ENCODE results near the gene AFDN.

Gene AFDN

GRCh38 chr6:167944130-167944529, 117.4 kb downstream of the AFDN start:
- TF ChIP-seq CTCF (conservative IDR thresholded peaks at IDR 0.05; ENCODE audit: low read depth, low read length), result no peak
- no peak overlapping the region for H2AFZ ChIP-seq (ENCODE audit: low read depth)
- no peaks in the 10 kb centered on the region for H4K20me1 ChIP-seq (ENCODE audit: insufficient read depth)
- H3K4me2 ChIP-seq, result no peak overlapping the region
- no peak overlapping the region for H3K4me3 ChIP-seq (IDR thresholded peaks at IDR 0.05; ENCODE audit: insufficient read depth, low read depth, low read length)
- H3K27me3 ChIP-seq (ENCODE audit: insufficient read depth, low read depth), result no peaks in the 10 kb centered on the region
- no peaks in the 10 kb centered on the region for H3K79me2 ChIP-seq (ENCODE audit: insufficient read depth, low read depth)
- no peak overlapping the region for H3K27ac ChIP-seq
- H3K9ac ChIP-seq, result no peak overlapping the region
- no peaks in the 10 kb centered on the region for H3K36me3 ChIP-seq (ENCODE audit: insufficient read depth)
- H3K4me1 ChIP-seq (ENCODE audit: low read depth, poor library complexity, severe bottlenecking), result no peaks in the 10 kb centered on the region

- TF ChIP-seq CTCF (conservative IDR thresholded peaks at IDR 0.05; ENCODE audit: low read depth, low read length), result no peak
- H3K27ac ChIP-seq, result no peak overlapping the region
- no peaks in the 10 kb centered on the region for H3K4me1 ChIP-seq (ENCODE audit: low read depth, poor library complexity, severe bottlenecking)
- no peaks in the 10 kb centered on the region for H3K27me3 ChIP-seq (ENCODE audit: insufficient read depth, low read depth)
- H2AFZ ChIP-seq (ENCODE audit: low read depth), result no peak overlapping the region
- no peak overlapping the region for H3K4me3 ChIP-seq (IDR thresholded peaks at IDR 0.05; ENCODE audit: insufficient read depth, low read depth, low read length)
- no peak overlapping the region for H3K4me2 ChIP-seq
- no peaks in the 10 kb centered on the region for H3K79me2 ChIP-seq (ENCODE audit: insufficient read depth, low read depth)
- H4K20me1 ChIP-seq (ENCODE audit: insufficient read depth), result no peaks in the 10 kb centered on the region
- H3K9ac ChIP-seq, result no peak overlapping the region
- no peaks in the 10 kb centered on the region for H3K36me3 ChIP-seq (ENCODE audit: insufficient read depth)
Observed at GRCh38 chr6:167946007-167946406, 119.3 kb downstream of the AFDN start.

GRCh38 chr6:167946604-167947003, 119.9 kb downstream of the AFDN start:
- Histone ChIP-seq H4K20me1 (ENCODE audit: insufficient read depth) (no peaks in the 10 kb centered on the region), H3K36me3 (ENCODE audit: insufficient read depth) (no peaks in the 10 kb centered on the region), H3K27me3 (ENCODE audit: insufficient read depth, low read depth) (no peaks in the 10 kb centered on the region), H3K27ac (no peak overlapping the region), H3K4me1 (ENCODE audit: low read depth, poor library complexity, severe bottlenecking) (no peaks in the 10 kb centered on the region), H3K4me3 (IDR thresholded peaks at IDR 0.05; ENCODE audit: insufficient read depth, low read depth, low read length) (no peak overlapping the region), H3K4me2 (no peak overlapping the region), H3K79me2 (ENCODE audit: insufficient read depth, low read depth) (no peaks in the 10 kb centered on the region), H3K9ac (no peak overlapping the region), H2AFZ (ENCODE audit: low read depth) (no peak overlapping the region)
- no peak for TF ChIP-seq CTCF (conservative IDR thresholded peaks at IDR 0.05; ENCODE audit: low read depth, low read length)

- Histone ChIP-seq H3K79me2 (ENCODE audit: insufficient read depth, low read depth) (no peaks in the 10 kb centered on the region), H3K27me3 (ENCODE audit: insufficient read depth, low read depth) (no peaks in the 10 kb centered on the region), H3K27ac (no peak overlapping the region), H2AFZ (ENCODE audit: low read depth) (no peak overlapping the region), H3K36me3 (ENCODE audit: insufficient read depth) (no peaks in the 10 kb centered on the region), H3K4me2 (no peak overlapping the region), H3K4me1 (ENCODE audit: low read depth, poor library complexity, severe bottlenecking) (no peaks in the 10 kb centered on the region), H3K4me3 (IDR thresholded peaks at IDR 0.05; ENCODE audit: insufficient read depth, low read depth, low read length) (no peak overlapping the region), H3K9ac (no peak overlapping the region), H4K20me1 (ENCODE audit: insufficient read depth) (no peaks in the 10 kb centered on the region)
- TF ChIP-seq CTCF (conservative IDR thresholded peaks at IDR 0.05; ENCODE audit: low read depth, low read length), result no peak
Observed at GRCh38 chr6:167947716-167948115, 121.0 kb downstream of the AFDN start.

- H3K27ac ChIP-seq, result no peak overlapping the region
- no peak overlapping the region for H3K4me2 ChIP-seq
- H2AFZ ChIP-seq (ENCODE audit: low read depth), result no peak overlapping the region
- H3K9ac ChIP-seq, result no peak overlapping the region
- H3K4me3 ChIP-seq (IDR thresholded peaks at IDR 0.05; ENCODE audit: insufficient read depth, low read depth, low read length), result no peak overlapping the region
- H3K79me2 ChIP-seq (ENCODE audit: insufficient read depth, low read depth), result no peaks in the 10 kb centered on the region
- no peaks in the 10 kb centered on the region for H3K36me3 ChIP-seq (ENCODE audit: insufficient read depth)
- H3K4me1 ChIP-seq (ENCODE audit: low read depth, poor library complexity, severe bottlenecking), result no peaks in the 10 kb centered on the region
- no peak for TF ChIP-seq CTCF (conservative IDR thresholded peaks at IDR 0.05; ENCODE audit: low read depth, low read length)
- no peaks in the 10 kb centered on the region for H3K27me3 ChIP-seq (ENCODE audit: insufficient read depth, low read depth)
- no peaks in the 10 kb centered on the region for H4K20me1 ChIP-seq (ENCODE audit: insufficient read depth)
Observed at GRCh38 chr6:167948716-167949115, 122.0 kb downstream of the AFDN start.

All from KMS-11 (cell line).